Testis (tissue), 3 donors: ENCODE data around the gene CEP72. TPM values are rescaled to one million over a fixed set of nuclear protein-coding genes. Genes with fewer than 3 reads are reported as not detected.

Experiments used
- DNase-seq: peaks from one replicate; pipeline ENCODE4 v3.0.0-alpha.2; 2019
- H3K27ac ChIP-seq, 2 donors: fragments of 200-600 bp; sonication (generic); one replicate each; pipeline ENCODE4 v1.5.1; 2019
- H3K27me3 ChIP-seq: fragments of 200-600 bp; sonication (generic); one replicate; pipeline ENCODE4 v1.5.1; 2019
- H3K36me3 ChIP-seq: fragments of 200-600 bp; sonication (generic); one replicate; pipeline ENCODE4 v1.5.1; 2017; ENCODE audit warnings: low read depth; ENCODE audit errors: missing control alignments
- H3K4me1 ChIP-seq: fragments of 200-600 bp; sonication (generic); one replicate; pipeline ENCODE4 v1.5.1; 2019
- H3K4me3 ChIP-seq, 2 donors: fragments of 200-600 bp; sonication (generic); one replicate each; pipeline ENCODE4 v1.5.1; 2017 to 2019
- H3K9me3 ChIP-seq: fragments of 200-600 bp; sonication (generic); one replicate; pipeline ENCODE4 v1.5.1; 2017
- CTCF ChIP-seq, 3 experiments: fragments of 450-650 bp in 2 of 3; fragments of 200-600 bp in 1 of 3; sonication (generic) in 1 of 3; IDR thresholded peaks; one replicate each; pipeline ENCODE4 v1.5.1; 2016 to 2019; ENCODE audit warnings: antibody characterized with exemption in 3 of 3, mild to moderate bottlenecking in 2 of 3, moderate library complexity in 1 of 3
- POLR2A ChIP-seq: fragments of 450-650 bp; IDR thresholded peaks from one replicate; pipeline ENCODE4 v1.6.1; 2017; ENCODE audit warnings: antibody characterized with exemption, mild to moderate bottlenecking, moderate library complexity
- WGBS, 2 donors: methylation state at CpG; one replicate each; pipeline ENCODE4 v1.1.5; 2018; 5-methylcytosine and 5-hydroxymethylcytosine counted together
- intact Hi-C: fragments of 100-400 bp; cut with DNase I; formaldehyde crosslinking; loops from one replicate; pipeline ENCODE4 v1.15.1; 2023; ENCODE audit warnings: low total_unique reads
- polyA plus RNA-seq: library from polyadenylated mRNA; stranded (reverse); fragments of 350-450 nt; fragmentation: Illumina TruSeq; extraction: RNeasy Lipid Tissue Mini Kit (QIAGEN cat#74804); gene quantifications from one replicate; pipeline ENCODE4 v1.2.3, GENCODE V29; 2014; ENCODE audit warnings: low read depth, low replicate concordance; ENCODE audit not compliant: insufficient read depth
- total RNA-seq, 2 donors: library from RNA; depleted of rRNA; stranded (reverse); fragments of >200 nt; gene quantifications; one replicate each; pipeline ENCODE4 v1.2.3, GENCODE V29; 2016

CEP72 gene
- total and polyA plus RNA-seq, 3 donors from 2014 or later, result 18.5 to 31.2 (median 19.8) TPM

- H3K4me1 ChIP-seq, result no peaks in the 10 kb centered on the region
- TF ChIP-seq POLR2A (no peak), CTCF (IDR thresholded peaks at IDR 0.05) (no peak)
- no peak overlapping the region for H3K27ac ChIP-seq
- intact Hi-C loops, result no loop called here
- whole genome bisulfite sequencing, 2 donors, result 100% methylated on average over 1 of the region's 1 CpG
- no peaks in the 10 kb centered on the region for H3K27me3 ChIP-seq
- no peaks in the 10 kb centered on the region for H3K9me3 ChIP-seq
- no peak overlapping the region for H3K4me3 ChIP-seq
- H3K36me3 ChIP-seq, result no peaks in the 10 kb centered on the region
- DNase-seq, result no peak
Observed at GRCh38 chr5:589173-589572, 23.0 kb upstream of the CEP72 start.

GRCh38 chr5:589588-589987 lies 22.6 kb upstream of the CEP72 start:
- H3K36me3 ChIP-seq, result no peaks in the 10 kb centered on the region
- WGBS, 2 donors, result 92 to 100% methylated on average over 1 of the region's 1 CpG
- H3K4me1 ChIP-seq, result no peaks in the 10 kb centered on the region
- no peaks in the 10 kb centered on the region for H3K27me3 ChIP-seq
- H3K9me3 ChIP-seq, result no peaks in the 10 kb centered on the region
- TF ChIP-seq POLR2A (no peak), CTCF (IDR thresholded peaks at IDR 0.05) (no peak)
- no peak for DNase-seq
- intact Hi-C loops, result no loop called here
- H3K4me3 ChIP-seq, result no peak overlapping the region
- no peak overlapping the region for H3K27ac ChIP-seq

- Histone ChIP-seq H3K36me3 (no peaks in the 10 kb centered on the region), H3K27me3 (no peaks in the 10 kb centered on the region), H3K9me3 (no peaks in the 10 kb centered on the region), H3K27ac (no peak overlapping the region), H3K4me1 (no peaks in the 10 kb centered on the region), H3K4me3 (no peak overlapping the region)
- no peak for DNase-seq
- TF ChIP-seq CTCF (IDR thresholded peaks at IDR 0.05), result no peak
- TF ChIP-seq POLR2A, result no peak
- intact Hi-C loops, result no loop called here
Observed at GRCh38 chr5:590346-590745, 21.8 kb upstream of the CEP72 start.

- H3K27me3 ChIP-seq, result no peaks in the 10 kb centered on the region
Observed at GRCh38 chr5:591746-592145, 20.4 kb upstream of the CEP72 start.

More at GRCh38 chr5:591746-592145, 20.4 kb upstream of the CEP72 start:
- Histone ChIP-seq H3K27ac (no peak overlapping the region), H3K4me1 (no peaks in the 10 kb centered on the region), H3K36me3 (no peaks in the 10 kb centered on the region), H3K9me3 (no peaks in the 10 kb centered on the region), H3K4me3 (no peak overlapping the region)
- WGBS, 2 donors, result 80 to 95% methylated on average over 3 to 5 of the region's 5 CpGs
- TF ChIP-seq POLR2A (no peak), CTCF (IDR thresholded peaks at IDR 0.05) (no peak)
- intact Hi-C loops, result no loop called here
- DNase-seq, result no peak
